ENCODE data around the gene LEKR1. TPM values are rescaled to one million over a fixed set of nuclear protein-coding genes. Genes with fewer than 3 reads are reported as not detected.
"Not testable (repeated sequence)": the region's sequence is repeated elsewhere in the genome, so short reads cannot be mapped to it uniquely, and the experiment has no call there.

LEKR1 gene
- total RNA-seq, 1 experiment from 2014 or later: not detected

DNA sequence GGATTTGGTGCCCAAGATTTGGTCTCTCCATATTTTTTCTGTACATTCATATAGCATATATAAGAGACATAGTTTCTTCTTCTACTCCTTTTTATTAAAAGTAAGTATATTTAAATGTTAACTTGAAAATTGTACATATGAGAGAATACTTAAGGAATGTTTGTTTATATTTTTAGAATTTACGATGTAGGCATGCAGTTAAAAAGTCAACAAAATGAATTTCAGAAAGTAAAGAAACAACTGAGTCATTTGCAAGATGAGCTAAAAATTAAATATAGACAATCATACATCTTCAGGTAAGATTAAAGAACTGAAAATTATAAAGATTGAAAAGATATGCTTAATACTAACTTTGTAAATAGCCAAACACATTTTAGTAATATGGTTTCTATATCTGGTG lies 94.2 kb downstream of the LEKR1 start:
- no peak for DNase-seq (ENCODE audit: low read depth, low spot score)

DNA sequence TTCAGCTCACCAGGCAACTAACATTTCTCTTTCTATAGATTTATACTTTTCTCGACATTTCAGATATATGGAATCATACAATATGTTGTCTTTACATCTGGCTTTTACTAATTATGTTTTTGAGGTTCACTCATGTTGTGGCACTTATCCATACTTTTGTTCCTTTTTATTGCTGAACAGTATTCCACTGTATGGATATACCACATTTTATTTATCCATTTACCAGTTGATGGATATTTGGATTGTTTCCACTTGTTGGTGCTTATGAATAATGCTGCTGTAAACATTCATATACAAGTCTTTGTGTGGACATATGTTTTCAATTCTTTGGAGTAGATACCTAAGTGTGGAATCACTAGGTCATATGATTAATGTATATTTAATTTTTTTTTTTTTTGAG lies 97.2 kb downstream of the LEKR1 start:
- DNase-seq (ENCODE audit: low read depth, low spot score): no peak
- in situ Hi-C loops (cut with HindIII; ENCODE audit: low pct_unique_long_range_greater_than_20kb, low sequenced_read_pairs): no loop called here

More for the DNA sequence above, 94.2 kb downstream of the LEKR1 start:
- in situ Hi-C loops (cut with HindIII; ENCODE audit: low pct_unique_long_range_greater_than_20kb, low sequenced_read_pairs): no loop called here

- no peak for DNase-seq (ENCODE audit: low read depth, low spot score)
- in situ Hi-C loops (cut with HindIII; ENCODE audit: low pct_unique_long_range_greater_than_20kb, low sequenced_read_pairs): no loop called here
These were observed 112.6 kb downstream of the LEKR1 start for GRCh38 chr3:156938724-156939123.

DNA sequence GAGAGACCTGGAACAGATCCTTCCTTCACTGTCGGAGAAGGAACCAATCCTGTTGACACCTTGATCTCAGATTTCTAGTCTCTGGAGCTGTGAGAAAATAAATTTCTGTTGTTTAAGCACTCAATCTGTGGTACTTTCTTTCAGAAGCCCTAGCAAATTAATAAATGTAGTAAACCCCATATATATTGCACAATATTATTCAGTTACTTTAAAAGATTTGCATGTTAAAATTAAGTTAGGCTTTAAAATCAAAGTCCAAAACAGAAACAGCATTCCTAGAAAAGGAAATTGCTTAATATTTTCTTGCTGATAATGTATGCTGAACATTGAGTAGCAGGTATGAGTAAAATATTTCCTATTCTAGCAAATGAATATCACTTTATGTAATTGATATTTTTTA lies 113.2 kb downstream of the LEKR1 start:
- DNase-seq (ENCODE audit: low read depth, low spot score): no peak
- in situ Hi-C loops (cut with HindIII; ENCODE audit: low pct_unique_long_range_greater_than_20kb, low sequenced_read_pairs): no loop called here

DNA sequence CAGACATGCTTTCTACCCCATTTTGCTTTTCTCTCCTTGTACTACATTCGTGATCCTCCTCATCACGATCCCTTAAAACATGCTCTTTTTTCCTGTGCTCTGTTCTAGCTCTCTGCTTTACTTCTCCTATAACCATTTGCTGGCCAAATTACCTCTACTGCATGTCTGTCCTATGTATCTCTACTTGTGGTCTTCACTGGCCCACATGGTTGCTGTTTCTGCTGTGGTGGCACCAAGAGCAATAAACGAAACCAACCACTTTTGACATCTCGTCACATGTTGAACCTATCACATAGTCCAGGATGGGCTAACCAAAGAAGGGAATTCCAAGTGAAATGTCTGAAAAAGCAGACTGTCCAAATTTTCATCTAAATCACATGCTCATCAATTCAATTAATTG lies 115.2 kb downstream of the LEKR1 start:
- in situ Hi-C loops (cut with HindIII; ENCODE audit: low pct_unique_long_range_greater_than_20kb, low sequenced_read_pairs): no loop called here
- no peak for DNase-seq (ENCODE audit: low read depth, low spot score)

- no peak for DNase-seq (ENCODE audit: low read depth, low spot score)
- in situ Hi-C loops (cut with HindIII; ENCODE audit: low pct_unique_long_range_greater_than_20kb, low sequenced_read_pairs): no loop called here
These were observed 122.5 kb downstream of the LEKR1 start for GRCh38 chr3:156948402-156949210.

- no peak for DNase-seq (ENCODE audit: low read depth, low spot score)
- in situ Hi-C loops (cut with HindIII; ENCODE audit: low pct_unique_long_range_greater_than_20kb, low sequenced_read_pairs): no loop called here
These were observed 125.9 kb downstream of the LEKR1 start for GRCh38 chr3:156952011-156952410.

DNA sequence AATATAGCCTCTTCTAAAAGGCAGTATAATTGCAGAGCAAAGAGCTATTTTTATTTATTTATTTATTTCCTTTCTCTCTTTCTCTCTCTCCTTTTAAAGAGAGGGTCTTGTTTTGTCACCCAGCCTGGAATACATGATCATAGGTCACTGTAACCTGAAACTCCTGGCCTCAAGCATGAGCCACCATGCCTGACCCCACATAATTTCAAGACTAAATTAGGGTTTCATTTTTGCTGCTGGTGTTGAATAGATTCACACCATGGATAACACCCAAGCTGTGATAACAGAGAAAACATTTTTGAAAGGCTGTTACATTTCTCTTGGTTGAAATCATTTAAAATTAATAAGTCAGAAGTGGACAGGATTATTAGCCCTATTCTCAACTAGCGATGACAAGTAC lies 131.6 kb downstream of the LEKR1 start:
- in situ Hi-C loops (cut with HindIII; ENCODE audit: low pct_unique_long_range_greater_than_20kb, low sequenced_read_pairs): no loop called here
- DNase-seq (ENCODE audit: low read depth, low spot score): no peak

GRCh38 chr3:156963096-156963495 lies 136.9 kb downstream of the LEKR1 start:
- DNase-seq (ENCODE audit: low read depth, low spot score): no peak
- in situ Hi-C loops (cut with HindIII; ENCODE audit: low pct_unique_long_range_greater_than_20kb, low sequenced_read_pairs): no loop called here

DNA sequence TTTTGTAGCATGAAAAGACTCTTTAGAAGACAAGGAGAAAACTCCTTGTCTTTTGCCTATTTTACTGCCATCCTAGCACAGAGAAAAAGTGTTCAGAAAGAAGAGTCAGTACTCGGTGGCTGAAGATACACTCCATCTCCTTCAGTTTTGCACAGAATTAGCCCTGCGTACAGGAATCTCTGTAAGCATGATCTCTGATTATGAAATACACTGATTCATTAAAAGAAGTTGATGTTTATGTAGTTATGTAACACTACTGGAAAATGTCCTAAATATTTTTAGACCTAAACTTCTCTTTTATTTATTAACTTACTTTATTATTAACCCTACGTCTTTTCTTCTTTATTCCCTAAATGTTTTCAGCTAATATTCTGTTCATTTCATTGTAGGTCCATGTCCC lies 138.4 kb downstream of the LEKR1 start:
- DNase-seq (ENCODE audit: low read depth, low spot score): no peak
- in situ Hi-C loops (cut with HindIII; ENCODE audit: low pct_unique_long_range_greater_than_20kb, low sequenced_read_pairs): no loop called here

DNA sequence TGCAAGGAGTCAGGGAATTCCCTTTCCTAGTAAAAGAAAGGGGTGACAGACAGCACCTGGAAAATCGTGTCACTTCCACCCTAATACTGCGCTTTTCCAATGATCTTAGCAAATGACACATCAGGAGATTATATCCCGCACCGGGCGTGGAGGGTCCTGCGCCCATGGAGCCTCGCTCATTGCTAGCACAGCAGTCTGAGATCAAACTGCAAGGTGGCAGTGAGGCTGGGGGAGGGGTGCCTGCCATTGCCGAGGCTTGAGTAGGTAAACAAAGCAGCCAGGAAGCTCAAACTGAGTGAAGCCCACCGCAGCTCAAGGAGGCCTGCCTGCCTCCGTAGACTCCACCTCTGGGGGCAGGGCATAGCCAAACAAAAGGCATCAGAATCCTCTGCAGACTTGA lies 140.2 kb downstream of the LEKR1 start:
- DNase-seq (ENCODE audit: low read depth, low spot score); in situ Hi-C loops (cut with HindIII; ENCODE audit: low pct_unique_long_range_greater_than_20kb, low sequenced_read_pairs): not testable (repeated sequence)

- in situ Hi-C loops (cut with HindIII; ENCODE audit: low pct_unique_long_range_greater_than_20kb, low sequenced_read_pairs): no loop called here
These were observed 147.8 kb downstream of the LEKR1 start for GRCh38 chr3:156973954-156974353.

DNA sequence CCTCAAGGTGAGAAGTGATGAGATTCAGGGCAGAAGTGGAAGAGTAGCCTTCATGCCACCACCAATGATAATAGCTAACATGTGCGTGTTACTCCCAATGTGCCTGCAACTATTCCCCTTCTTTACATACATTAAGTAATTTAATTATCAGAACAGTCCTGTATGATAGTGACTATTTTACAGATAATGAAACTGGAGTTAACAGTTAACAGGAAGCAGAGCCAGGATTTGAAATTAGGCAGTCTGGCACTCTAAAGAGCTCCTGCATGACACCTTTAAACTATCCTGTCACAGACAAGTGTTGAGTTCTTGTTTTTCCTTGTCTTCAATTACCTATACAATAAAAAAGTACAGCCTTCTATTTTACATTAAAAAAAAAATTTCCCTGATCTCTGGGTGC lies 148.8 kb downstream of the LEKR1 start:
- in situ Hi-C loops (cut with HindIII; ENCODE audit: low pct_unique_long_range_greater_than_20kb, low sequenced_read_pairs): no loop called here
- no peak for DNase-seq (ENCODE audit: low read depth, low spot score)

More at GRCh38 chr3:156973954-156974353, 147.8 kb downstream of the LEKR1 start:
- DNase-seq (ENCODE audit: low read depth, low spot score): no peak

DNA sequence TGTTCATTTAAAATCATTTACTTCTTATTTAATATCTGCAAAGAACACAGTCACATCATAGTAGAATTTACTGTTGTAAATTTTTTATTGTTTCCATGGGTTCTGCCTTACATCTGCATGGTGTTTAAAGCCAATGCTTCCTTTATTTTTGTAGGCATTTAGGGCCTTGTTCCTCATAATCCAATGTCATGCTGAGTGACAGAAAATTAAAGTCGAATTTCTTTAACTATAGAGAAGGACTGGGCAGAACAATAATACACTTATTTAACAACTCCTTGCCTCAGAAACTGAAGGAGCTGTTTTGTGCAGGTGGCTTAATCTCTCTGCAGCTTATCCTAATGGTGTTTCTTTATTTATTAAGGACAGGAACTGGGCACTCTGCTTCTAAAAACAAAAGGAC lies 149.6 kb downstream of the LEKR1 start:
- no peak for DNase-seq (ENCODE audit: low read depth, low spot score)
- in situ Hi-C loops (cut with HindIII; ENCODE audit: low pct_unique_long_range_greater_than_20kb, low sequenced_read_pairs): no loop called here

DNA sequence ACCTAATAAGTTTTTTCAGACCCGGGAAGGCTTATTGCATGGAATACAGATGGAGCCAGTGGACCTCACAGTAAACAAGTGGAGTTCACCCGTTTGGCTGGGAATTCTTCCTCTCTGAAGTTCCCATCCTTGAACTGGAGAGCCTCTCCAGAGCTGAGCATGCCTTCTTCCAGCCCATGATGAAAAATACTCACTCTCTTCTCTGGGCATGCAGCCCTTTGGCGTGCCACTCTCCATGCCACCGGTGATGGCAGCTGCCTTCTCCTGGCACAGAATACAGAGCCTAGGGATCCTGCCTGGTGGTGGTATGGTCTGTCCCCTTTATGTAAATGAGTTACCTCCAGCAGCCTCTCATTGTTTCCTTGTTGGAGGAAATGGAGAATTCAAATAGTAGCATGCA lies 150.8 kb downstream of the LEKR1 start:
- no peak for DNase-seq (ENCODE audit: low read depth, low spot score)
- in situ Hi-C loops (cut with HindIII; ENCODE audit: low pct_unique_long_range_greater_than_20kb, low sequenced_read_pairs): no loop called here

GRCh38 chr3:156978481-156978961 lies 152.4 kb downstream of the LEKR1 start:
- DNase-seq (ENCODE audit: low read depth, low spot score): peak; percentile 4
- in situ Hi-C loops (cut with HindIII; ENCODE audit: low pct_unique_long_range_greater_than_20kb, low sequenced_read_pairs): no loop called here

DNA sequence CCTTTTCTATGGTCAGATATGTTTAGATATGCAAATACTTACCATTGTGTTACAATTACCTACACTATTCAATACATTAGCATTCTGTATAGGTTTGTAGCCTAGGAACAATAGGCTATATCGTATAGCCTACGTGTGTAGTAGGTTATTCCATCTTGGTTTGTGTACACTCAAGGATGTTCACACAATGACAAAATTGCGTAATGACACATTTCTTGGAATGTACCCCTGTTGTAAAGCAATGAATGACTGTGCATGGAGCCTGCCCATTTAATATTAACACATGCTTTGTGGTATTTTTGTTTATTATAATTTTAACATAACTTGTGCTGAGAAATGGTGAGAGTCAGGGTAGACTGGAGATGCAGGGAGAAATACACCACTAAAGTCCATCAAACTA lies 154.9 kb downstream of the LEKR1 start:
- in situ Hi-C loops (cut with HindIII; ENCODE audit: low pct_unique_long_range_greater_than_20kb, low sequenced_read_pairs): no loop called here
- no peak for DNase-seq (ENCODE audit: low read depth, low spot score)

DNA sequence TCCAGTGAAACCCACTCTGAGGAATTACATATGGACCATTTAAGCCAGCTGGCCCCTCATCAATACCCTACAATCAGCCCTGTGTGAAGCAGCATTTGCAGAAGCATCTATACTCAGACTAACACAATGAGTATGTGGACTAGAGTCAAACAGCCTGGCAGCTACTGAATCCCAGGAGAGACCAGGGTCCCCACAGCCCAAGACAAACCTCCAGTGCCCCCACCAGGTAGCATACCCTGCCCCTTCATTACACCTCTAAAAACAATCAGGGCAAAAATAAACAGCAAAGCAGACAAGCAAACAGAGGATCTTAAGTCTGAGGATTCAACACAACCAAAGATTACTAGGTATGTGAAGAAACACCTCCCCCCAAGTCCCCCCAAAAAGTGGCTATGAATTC lies 157.4 kb downstream of the LEKR1 start:
- in situ Hi-C loops (cut with HindIII; ENCODE audit: low pct_unique_long_range_greater_than_20kb, low sequenced_read_pairs): no loop called here
- no peak for DNase-seq (ENCODE audit: low read depth, low spot score)

GRCh38 chr3:156985711-156986110 lies 159.6 kb downstream of the LEKR1 start:
- no peak for DNase-seq (ENCODE audit: low read depth, low spot score)
- in situ Hi-C loops (cut with HindIII; ENCODE audit: low pct_unique_long_range_greater_than_20kb, low sequenced_read_pairs): no loop called here
